ENCODE results near the gene PDGFC.

The PDGFC gene

GRCh38 chr4:156774422-156774821 is 197.2 kb downstream of the PDGFC start:
- no peaks in the 10 kb centered on the region for H3K79me1 ChIP-seq (ENCODE audit: low read length)
- DNase-seq: no peak
- H2BK120ac ChIP-seq (ENCODE audit: low read depth, low read length): no peak overlapping the region
- H4K5ac ChIP-seq (ENCODE audit: low read length): no peak overlapping the region
- H3K56ac ChIP-seq (ENCODE audit: low read length): no peak overlapping the region
- no peaks in the 10 kb centered on the region for H3K79me2 ChIP-seq (ENCODE audit: control insufficient read depth, insufficient read depth, low read length)
- no peaks in the 10 kb centered on the region for H3K36me3 ChIP-seq (ENCODE audit: control insufficient read depth, insufficient read depth, low read length)
- no peak overlapping the region for H4K8ac ChIP-seq (ENCODE audit: low read depth, low read length)
- no peak overlapping the region for H3K23ac ChIP-seq (ENCODE audit: low read length)
- no peak overlapping the region for H3K4me2 ChIP-seq (ENCODE audit: low read length)
- H3K18ac ChIP-seq (ENCODE audit: low read length): no peak overlapping the region
- no peak overlapping the region for H3K9ac ChIP-seq (ENCODE audit: low read length)
- H2AK5ac ChIP-seq (ENCODE audit: low read length): no peak overlapping the region
- WGBS (ENCODE audit: extremely low coverage, insufficient coverage, low lambda C conversion rate): no CpG with 5 or more reads among the region's 4 CpGs
- H2BK15ac ChIP-seq (replicated peaks; ENCODE audit: low read depth): peak overlapping the region; percentile 74
- H3K4me1 ChIP-seq (ENCODE audit: control insufficient read depth, low read depth, low read length): no peaks in the 10 kb centered on the region
- H3K27ac ChIP-seq (ENCODE audit: low read depth, low read length): no peak overlapping the region
- no peak overlapping the region for H3K4ac ChIP-seq (ENCODE audit: low read depth, low read length)
- no peak overlapping the region for H2BK5ac ChIP-seq (ENCODE audit: low read length)
- no peak overlapping the region for H3K4me3 ChIP-seq (ENCODE audit: low read length)
- H3K27me3 ChIP-seq (ENCODE audit: insufficient read depth, low read length, poor library complexity): no peaks in the 10 kb centered on the region

- Histone ChIP-seq H3K56ac (ENCODE audit: low read length) (no peak overlapping the region), H2BK5ac (ENCODE audit: low read length) (no peak overlapping the region), H3K4ac (ENCODE audit: low read depth, low read length) (no peak overlapping the region), H3K23ac (ENCODE audit: low read length) (no peak overlapping the region), H3K9ac (ENCODE audit: low read length) (no peak overlapping the region), H4K5ac (ENCODE audit: low read length) (no peak overlapping the region), H4K8ac (ENCODE audit: low read depth, low read length) (no peak overlapping the region), H2AK5ac (ENCODE audit: low read length) (no peak overlapping the region), H3K27ac (ENCODE audit: low read depth, low read length) (no peak overlapping the region), H2BK15ac (replicated peaks; ENCODE audit: low read depth) (no peak overlapping the region), H3K27me3 (ENCODE audit: insufficient read depth, low read length, poor library complexity) (no peaks in the 10 kb centered on the region), H3K36me3 (ENCODE audit: control insufficient read depth, insufficient read depth, low read length) (no peaks in the 10 kb centered on the region), H3K4me3 (ENCODE audit: low read length) (no peak overlapping the region), H3K4me1 (ENCODE audit: control insufficient read depth, low read depth, low read length) (no peaks in the 10 kb centered on the region), H3K79me2 (ENCODE audit: control insufficient read depth, insufficient read depth, low read length) (no peaks in the 10 kb centered on the region), H2BK120ac (ENCODE audit: low read depth, low read length) (no peak overlapping the region), H3K18ac (ENCODE audit: low read length) (no peak overlapping the region), H3K79me1 (ENCODE audit: low read length) (no peaks in the 10 kb centered on the region), H3K4me2 (ENCODE audit: low read length) (no peak overlapping the region)
- WGBS (ENCODE audit: extremely low coverage, insufficient coverage, low lambda C conversion rate): no CpG with 5 or more reads among the region's 4 CpGs
- no peak for DNase-seq
These were observed 197.8 kb downstream of the PDGFC start for GRCh38 chr4:156773648-156774357.

GRCh38 chr4:156771171-156771837 is 200.3 kb downstream of the PDGFC start:
- H4K8ac ChIP-seq (ENCODE audit: low read depth, low read length): no peak overlapping the region
- no peaks in the 10 kb centered on the region for H3K79me1 ChIP-seq (ENCODE audit: low read length)
- no CpG with 5 or more reads among the region's 6 CpGs for WGBS (ENCODE audit: extremely low coverage, insufficient coverage, low lambda C conversion rate)
- H3K4me2 ChIP-seq (ENCODE audit: low read length): no peak overlapping the region
- no peak overlapping the region for H3K56ac ChIP-seq (ENCODE audit: low read length)
- no peaks in the 10 kb centered on the region for H3K79me2 ChIP-seq (ENCODE audit: control insufficient read depth, insufficient read depth, low read length)
- H3K23ac ChIP-seq (ENCODE audit: low read length): no peak overlapping the region
- peak; percentile 28 for DNase-seq
- H2BK5ac ChIP-seq (ENCODE audit: low read length): no peak overlapping the region
- no peak overlapping the region for H3K4ac ChIP-seq (ENCODE audit: low read depth, low read length)
- H3K27ac ChIP-seq (ENCODE audit: low read depth, low read length): no peak overlapping the region
- no peak overlapping the region for H2BK15ac ChIP-seq (replicated peaks; ENCODE audit: low read depth)
- peak overlapping the region; percentile 83 for H3K18ac ChIP-seq (ENCODE audit: low read length)
- no peaks in the 10 kb centered on the region for H3K27me3 ChIP-seq (ENCODE audit: insufficient read depth, low read length, poor library complexity)
- H2AK5ac ChIP-seq (ENCODE audit: low read length): no peak overlapping the region
- H3K4me1 ChIP-seq (ENCODE audit: control insufficient read depth, low read depth, low read length): no peaks in the 10 kb centered on the region
- no peak overlapping the region for H4K5ac ChIP-seq (ENCODE audit: low read length)
- no peak overlapping the region for H3K9ac ChIP-seq (ENCODE audit: low read length)
- peak overlapping the region; percentile 0 for H2BK120ac ChIP-seq (ENCODE audit: low read depth, low read length)
- H3K36me3 ChIP-seq (ENCODE audit: control insufficient read depth, insufficient read depth, low read length): no peaks in the 10 kb centered on the region
- H3K4me3 ChIP-seq (ENCODE audit: low read length): no peak overlapping the region

- Histone ChIP-seq H3K56ac (ENCODE audit: low read length) (no peak overlapping the region), H3K27me3 (ENCODE audit: insufficient read depth, low read length, poor library complexity) (no peaks in the 10 kb centered on the region), H3K9ac (ENCODE audit: low read length) (no peak overlapping the region), H2BK120ac (ENCODE audit: low read depth, low read length) (no peak overlapping the region), H3K18ac (ENCODE audit: low read length) (no peak overlapping the region), H4K5ac (ENCODE audit: low read length) (no peak overlapping the region), H3K79me2 (ENCODE audit: control insufficient read depth, insufficient read depth, low read length) (no peaks in the 10 kb centered on the region), H3K4ac (ENCODE audit: low read depth, low read length) (no peak overlapping the region), H2AK5ac (ENCODE audit: low read length) (no peak overlapping the region), H3K36me3 (ENCODE audit: control insufficient read depth, insufficient read depth, low read length) (no peaks in the 10 kb centered on the region), H3K4me3 (ENCODE audit: low read length) (no peak overlapping the region), H2BK15ac (replicated peaks; ENCODE audit: low read depth) (no peak overlapping the region), H3K4me1 (ENCODE audit: control insufficient read depth, low read depth, low read length) (no peaks in the 10 kb centered on the region), H3K4me2 (ENCODE audit: low read length) (no peak overlapping the region), H4K8ac (ENCODE audit: low read depth, low read length) (no peak overlapping the region), H2BK5ac (ENCODE audit: low read length) (no peak overlapping the region), H3K79me1 (ENCODE audit: low read length) (no peaks in the 10 kb centered on the region), H3K23ac (ENCODE audit: low read length) (no peak overlapping the region), H3K27ac (ENCODE audit: low read depth, low read length) (no peak overlapping the region)
- WGBS (ENCODE audit: extremely low coverage, insufficient coverage, low lambda C conversion rate): no CpG with 5 or more reads among the region's 2 CpGs
- no peak for DNase-seq
These were observed 201.5 kb downstream of the PDGFC start for GRCh38 chr4:156770140-156770539.

- H3K4me1 ChIP-seq (ENCODE audit: control insufficient read depth, low read depth, low read length): no peaks in the 10 kb centered on the region
- H3K27ac ChIP-seq (ENCODE audit: low read depth, low read length): no peak overlapping the region
These were observed 203.6 kb downstream of the PDGFC start for GRCh38 chr4:156767911-156768415.

More at GRCh38 chr4:156767911-156768415, 203.6 kb downstream of the PDGFC start:
- H3K27me3 ChIP-seq (ENCODE audit: insufficient read depth, low read length, poor library complexity): no peaks in the 10 kb centered on the region
- no peak overlapping the region for H4K8ac ChIP-seq (ENCODE audit: low read depth, low read length)
- H2BK5ac ChIP-seq (ENCODE audit: low read length): no peak overlapping the region
- no peak overlapping the region for H3K4me3 ChIP-seq (ENCODE audit: low read length)
- H2AK5ac ChIP-seq (ENCODE audit: low read length): no peak overlapping the region
- H2BK120ac ChIP-seq (ENCODE audit: low read depth, low read length): no peak overlapping the region
- H3K4me2 ChIP-seq (ENCODE audit: low read length): no peak overlapping the region
- H3K79me1 ChIP-seq (ENCODE audit: low read length): no peaks in the 10 kb centered on the region
- H3K4ac ChIP-seq (ENCODE audit: low read depth, low read length): no peak overlapping the region
- DNase-seq: no peak
- H3K9ac ChIP-seq (ENCODE audit: low read length): no peak overlapping the region
- no peak overlapping the region for H3K56ac ChIP-seq (ENCODE audit: low read length)
- no peak overlapping the region for H2BK15ac ChIP-seq (replicated peaks; ENCODE audit: low read depth)
- no peak overlapping the region for H3K18ac ChIP-seq (ENCODE audit: low read length)
- H4K5ac ChIP-seq (ENCODE audit: low read length): no peak overlapping the region
- no peak overlapping the region for H3K23ac ChIP-seq (ENCODE audit: low read length)
- no peaks in the 10 kb centered on the region for H3K79me2 ChIP-seq (ENCODE audit: control insufficient read depth, insufficient read depth, low read length)
- no peaks in the 10 kb centered on the region for H3K36me3 ChIP-seq (ENCODE audit: control insufficient read depth, insufficient read depth, low read length)
- WGBS (ENCODE audit: extremely low coverage, insufficient coverage, low lambda C conversion rate): no CpG with 5 or more reads among the region's 5 CpGs
